RPMI7951 (cell line): ENCODE results near the gene CDRT15. TPM values are rescaled to one million over a fixed set of nuclear protein-coding genes. Genes with fewer than 3 reads are reported as not detected.

Experiments
- total RNA-seq: library from RNA; depleted of rRNA; stranded (reverse); fragments of >200 nt; shearing (Covaris generic); gene quantifications from 2 replicates; pipeline ENCODE4 v1.2.3, GENCODE V29; 2014; rRNA removed

Gene CDRT15
- total RNA-seq, 1 experiment from 2014 or later, result 0.84 TPM

Other genes with a start within 250 kb of the CDRT15 start
- gene COX10, start 167.4 kb downstream of the CDRT15 start, total RNA-seq, result 18.0 and 19.3 TPM in 2 replicates
- 0.88 and 1.2 TPM in 2 replicates for gene HS3ST3B1, start 64.2 kb upstream of the CDRT15 start, total RNA-seq